SJSA1 (cell line): ENCODE measurements around the gene ADCY1. TPM values are rescaled to one million over a fixed set of nuclear protein-coding genes. Genes with fewer than 3 reads are reported as not detected.

Experiments
- DNase-seq, 2 experiments: peaks; one replicate each; pipeline ENCODE4 v3.0.0-alpha.2; 2015 to 2020; ENCODE audit warnings: low spot score in 2 of 2, low read depth in 1 of 2
- H3K27ac ChIP-seq: fragments of 250-450 bp; sonication (Bioruptor Pico); 2 replicates; pipeline ENCODE4 v1.5.1; 2020; ENCODE audit warnings: mild to moderate bottlenecking, moderate library complexity
- H3K27me3 ChIP-seq: fragments of 250-450 bp; sonication (Bioruptor Pico); replicated peaks from 2 replicates; pipeline ENCODE4 v1.5.1; 2020; ENCODE audit warnings: mild to moderate bottlenecking, moderate library complexity
- H3K36me3 ChIP-seq: fragments of 250-450 bp; sonication (Bioruptor Pico); 2 replicates; pipeline ENCODE4 v1.5.1; 2020; ENCODE audit warnings: mild to moderate bottlenecking
- H3K4me1 ChIP-seq: fragments of 250-450 bp; sonication (Bioruptor Pico); replicated peaks from 2 replicates; pipeline ENCODE4 v1.6.1; 2021; ENCODE audit warnings: mild to moderate bottlenecking
- H3K4me3 ChIP-seq: fragments of 250-450 bp; sonication (Bioruptor Pico); 2 replicates; pipeline ENCODE4 v1.5.1; 2020; ENCODE audit warnings: mild to moderate bottlenecking
- H3K9me3 ChIP-seq: fragments of 250-450 bp; sonication (Bioruptor Pico); replicated peaks from 2 replicates; pipeline ENCODE4 v1.5.1; 2020; ENCODE audit warnings: mild to moderate bottlenecking
- total RNA-seq: library from RNA; depleted of rRNA; stranded (reverse); fragments of >200 nt; shearing (Covaris generic); gene quantifications from 2 replicates; pipeline ENCODE4 v1.2.3, GENCODE V29; 2014

ADCY1 gene
- total RNA-seq, 1 experiment from 2014 or later, result 0.05 TPM

DNA sequence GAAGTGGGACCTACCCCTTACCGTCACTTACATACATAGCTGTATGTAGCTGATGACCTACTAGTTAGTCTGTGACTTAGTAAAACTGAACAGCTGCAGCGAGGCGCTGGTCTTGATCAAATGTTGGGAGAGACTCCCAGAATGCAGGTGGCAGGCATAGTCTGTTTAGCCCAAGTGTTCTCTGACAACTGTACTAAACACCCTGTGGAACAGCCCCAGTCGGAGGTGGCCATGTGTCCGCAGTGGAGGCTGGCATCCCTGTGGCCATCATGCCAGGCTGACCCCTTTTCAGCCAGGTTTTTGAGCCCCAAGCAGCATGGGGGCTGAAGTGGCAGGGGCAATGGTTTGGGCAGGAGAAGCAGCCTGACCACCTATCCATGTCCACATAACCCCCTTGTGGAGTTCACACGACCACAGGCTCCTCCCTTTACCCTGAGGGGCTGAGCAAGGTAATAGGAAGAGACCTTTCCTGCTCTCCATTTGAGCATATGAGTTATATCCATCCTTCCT is 7.2 kb downstream of the ADCY1 start:
- no peaks in the 10 kb centered on the region for H3K36me3 ChIP-seq
- no peaks in the 10 kb centered on the region for H3K4me1 ChIP-seq
- peaks cover 13% of the 10 kb centered on the region for H3K27me3 ChIP-seq
- no peak overlapping the region for H3K27ac ChIP-seq
- no peak for DNase-seq
- H3K9me3 ChIP-seq, result no peaks in the 10 kb centered on the region
- no peak overlapping the region for H3K4me3 ChIP-seq

DNA sequence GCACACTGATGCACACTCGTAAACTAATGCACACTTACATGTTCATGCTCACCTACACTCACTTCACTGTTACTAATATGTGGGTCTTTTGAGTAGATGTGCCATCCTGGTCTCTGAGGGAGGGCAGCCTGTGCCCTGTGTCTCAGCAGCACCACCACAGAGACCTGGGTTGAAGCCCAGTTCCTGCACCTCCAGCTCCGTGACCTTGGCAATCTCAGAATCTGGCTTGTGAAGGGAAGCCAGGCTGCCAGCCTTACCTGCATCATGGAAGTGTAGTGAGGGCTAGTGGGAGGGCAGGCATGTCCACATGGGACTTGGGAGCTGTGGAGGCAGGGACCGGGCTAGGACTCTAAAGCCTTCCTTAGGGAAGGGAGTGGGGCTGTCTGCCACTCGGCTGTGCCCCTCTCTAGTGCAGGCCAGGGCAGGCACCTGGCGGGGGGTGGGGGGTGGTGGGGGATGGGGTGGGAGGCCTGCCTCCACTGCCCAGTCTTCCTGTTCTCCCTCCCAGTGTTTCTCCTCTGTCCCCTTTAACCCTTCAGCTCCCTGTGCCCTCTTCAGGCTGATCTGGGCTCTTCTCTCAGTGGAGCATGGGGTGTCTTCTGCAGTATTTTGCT is 8.1 kb downstream of the ADCY1 start:
- H3K27ac ChIP-seq, result no peak overlapping the region
- no peaks in the 10 kb centered on the region for H3K36me3 ChIP-seq
- no peak for DNase-seq
- no peak overlapping the region for H3K4me3 ChIP-seq
- no peaks in the 10 kb centered on the region for H3K9me3 ChIP-seq
- H3K27me3 ChIP-seq, result peaks cover 7% of the 10 kb centered on the region
- H3K4me1 ChIP-seq, result no peaks in the 10 kb centered on the region

GRCh38 chr7:45582868-45583277 is 8.7 kb downstream of the ADCY1 start:
- Histone ChIP-seq H3K4me1 (no peaks in the 10 kb centered on the region), H3K27ac (no peak overlapping the region), H3K27me3 (0 out of 2 replicates have a peak, but pooled peaks cover under 1% of the 10 kb centered on the region), H3K36me3 (no peaks in the 10 kb centered on the region), H3K4me3 (no peak overlapping the region), H3K9me3 (no peaks in the 10 kb centered on the region)
- no peak for DNase-seq

GRCh38 chr7:45583296-45583695 is 9.1 kb downstream of the ADCY1 start:
- Histone ChIP-seq H3K4me3 (no peak overlapping the region), H3K9me3 (no peaks in the 10 kb centered on the region), H3K36me3 (no peaks in the 10 kb centered on the region), H3K27me3 (no peaks in the 10 kb centered on the region), H3K27ac (no peak overlapping the region), H3K4me1 (no peaks in the 10 kb centered on the region)
- DNase-seq, result no peak

DNA sequence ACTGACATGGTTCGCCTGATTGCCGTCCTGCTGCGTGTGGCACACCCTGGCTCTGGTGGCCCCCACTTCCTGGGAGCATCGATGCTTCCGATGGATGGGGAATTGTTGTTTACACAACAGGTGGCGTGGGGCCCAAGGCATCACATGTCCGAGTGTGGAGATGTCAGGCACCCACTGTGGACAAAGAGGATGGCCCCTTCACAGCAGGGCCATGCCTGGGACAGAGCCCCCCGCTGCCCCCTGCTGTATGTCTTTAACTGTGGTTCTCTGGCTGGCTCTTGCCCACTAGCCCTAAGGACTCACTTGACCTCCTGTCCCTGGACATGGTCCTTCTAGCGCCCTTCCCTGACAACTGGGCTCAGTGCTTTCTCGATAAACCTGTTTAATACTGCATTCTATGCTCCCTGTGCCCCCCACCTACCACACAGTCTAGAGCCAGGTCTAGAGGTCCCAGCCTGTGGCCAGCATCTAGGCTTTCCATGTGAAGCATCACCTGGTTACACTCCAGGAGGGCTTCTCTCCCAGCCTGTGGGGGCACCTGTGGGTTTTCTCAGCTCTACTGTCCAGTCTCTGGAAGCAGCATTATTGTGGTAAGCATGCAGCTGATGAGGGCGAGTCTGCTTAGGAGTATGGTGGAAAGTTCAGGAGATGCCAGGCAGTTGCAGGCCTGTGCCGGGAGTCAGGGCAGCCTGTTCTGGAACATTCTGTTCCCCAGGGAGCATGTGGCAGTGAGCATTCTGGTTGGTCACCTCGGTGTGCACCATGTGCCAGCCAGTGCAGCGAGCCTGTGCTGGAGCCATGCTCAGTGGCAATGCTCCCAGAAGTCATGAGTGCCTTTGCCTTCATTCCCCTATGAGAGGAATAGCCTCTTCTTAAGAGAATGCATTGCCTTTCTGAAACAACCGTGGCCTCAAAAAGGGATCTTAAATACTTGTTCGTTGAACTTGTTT is 10.4 kb downstream of the ADCY1 start:
- Histone ChIP-seq H3K27ac (no peak overlapping the region), H3K27me3 (no peaks in the 10 kb centered on the region), H3K36me3 (no peaks in the 10 kb centered on the region), H3K9me3 (no peaks in the 10 kb centered on the region), H3K4me3 (no peak overlapping the region), H3K4me1 (no peaks in the 10 kb centered on the region)
- DNase-seq, result no peak

DNA sequence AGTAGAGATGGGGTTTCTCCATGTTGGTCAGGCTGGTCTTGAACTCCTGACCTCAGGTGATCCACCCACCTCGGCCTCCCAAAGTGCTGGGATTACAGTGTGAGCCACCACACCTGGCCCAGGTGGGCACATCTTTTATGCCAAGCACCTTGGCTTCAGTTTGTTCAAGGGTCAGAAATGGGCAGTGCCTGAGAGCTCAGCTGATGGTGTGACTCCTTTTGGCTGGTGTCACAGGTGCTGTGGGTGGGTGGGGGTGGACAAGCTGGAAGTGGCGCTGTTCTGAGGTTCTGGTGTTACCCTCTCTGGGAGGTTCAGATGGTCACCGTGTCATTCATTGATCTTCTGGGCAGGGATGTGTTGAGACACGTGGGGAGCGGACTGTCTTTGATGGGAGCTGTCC is 11.5 kb downstream of the ADCY1 start:
- no peak for DNase-seq
- Histone ChIP-seq H3K27me3 (no peaks in the 10 kb centered on the region), H3K36me3 (no peaks in the 10 kb centered on the region), H3K27ac (no peak overlapping the region), H3K9me3 (no peaks in the 10 kb centered on the region), H3K4me1 (no peaks in the 10 kb centered on the region), H3K4me3 (no peak overlapping the region)

DNA sequence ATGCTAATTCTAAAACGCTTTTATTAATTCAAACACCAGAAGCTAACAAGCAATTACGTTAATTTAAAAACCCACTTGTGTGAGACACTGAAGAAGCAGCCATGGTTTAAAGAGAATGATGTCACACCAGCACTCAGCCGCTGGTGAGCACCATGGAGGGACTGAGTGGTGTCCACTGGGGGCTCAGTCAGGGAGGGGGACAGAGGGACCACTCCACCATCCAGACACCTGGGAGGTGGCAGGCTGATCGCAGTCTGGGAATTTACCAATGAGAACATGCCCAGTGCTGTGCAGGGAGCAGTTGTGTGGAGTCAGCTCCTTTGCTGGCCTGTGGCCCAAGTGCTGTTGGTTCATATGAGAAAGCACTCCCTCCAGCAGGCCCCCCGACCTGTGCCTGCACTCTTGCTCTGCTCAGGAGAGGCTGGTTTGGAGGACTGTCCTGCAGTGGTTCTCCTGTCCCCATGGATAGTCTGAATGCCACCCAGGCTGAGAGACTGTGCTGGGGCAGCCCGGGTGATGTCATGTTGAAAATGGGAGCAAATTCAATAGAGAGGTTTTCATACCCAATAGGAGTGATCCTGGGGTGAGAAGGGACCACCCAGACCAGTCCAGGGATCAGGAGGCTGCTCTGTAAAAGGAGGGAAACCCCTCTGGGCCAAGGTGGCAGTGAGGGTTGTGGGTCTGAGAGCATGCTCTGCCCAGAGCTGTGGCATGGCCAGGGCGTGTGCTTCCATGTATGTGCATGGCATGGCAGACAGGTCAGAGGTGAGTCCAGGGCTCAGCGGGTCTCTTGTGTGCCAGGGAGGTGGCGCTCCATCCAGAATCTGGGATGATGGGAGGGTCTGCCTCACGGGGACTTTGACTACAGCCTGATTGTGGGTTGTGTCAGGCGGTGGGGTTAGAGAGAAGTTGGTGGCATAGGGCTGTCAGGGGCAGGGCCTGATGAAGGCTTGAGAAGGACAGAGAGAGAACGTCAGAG is 12.7 kb downstream of the ADCY1 start:
- H3K4me1 ChIP-seq, result no peaks in the 10 kb centered on the region
- no peaks in the 10 kb centered on the region for H3K36me3 ChIP-seq
- DNase-seq, result no peak
- H3K27me3 ChIP-seq, result no peaks in the 10 kb centered on the region
- no peak overlapping the region for H3K27ac ChIP-seq
- H3K4me3 ChIP-seq, result no peak overlapping the region
- no peaks in the 10 kb centered on the region for H3K9me3 ChIP-seq

DNA sequence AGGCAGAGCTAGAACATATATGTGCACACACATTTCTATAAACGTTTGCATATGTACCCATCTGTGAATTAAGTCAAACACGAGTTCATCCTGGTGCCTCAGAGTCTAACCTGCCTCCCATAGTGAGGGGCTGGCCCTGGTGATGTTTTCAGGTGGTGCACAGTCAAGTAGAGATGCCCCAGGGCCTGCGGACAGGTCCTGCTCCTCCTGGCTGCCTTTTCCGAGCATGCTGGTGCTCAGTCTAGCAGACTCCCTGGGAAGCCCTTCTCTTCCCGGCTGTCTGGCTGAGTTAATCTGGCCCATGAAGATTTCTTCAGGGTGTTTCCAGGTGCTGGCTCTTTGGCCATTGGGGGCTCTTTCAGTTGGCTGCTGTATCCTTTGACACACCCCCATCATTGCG is 14.3 kb downstream of the ADCY1 start:
- Histone ChIP-seq H3K9me3 (no peaks in the 10 kb centered on the region), H3K36me3 (no peaks in the 10 kb centered on the region), H3K4me3 (no peak overlapping the region), H3K27ac (no peak overlapping the region), H3K27me3 (no peaks in the 10 kb centered on the region), H3K4me1 (no peaks in the 10 kb centered on the region)
- DNase-seq, result no peak

- no peaks in the 10 kb centered on the region for H3K27me3 ChIP-seq
- no peak for DNase-seq
- no peaks in the 10 kb centered on the region for H3K4me1 ChIP-seq
- no peak overlapping the region for H3K4me3 ChIP-seq
- H3K36me3 ChIP-seq, result no peaks in the 10 kb centered on the region
- H3K27ac ChIP-seq, result no peak overlapping the region
- no peaks in the 10 kb centered on the region for H3K9me3 ChIP-seq
These were observed 14.9 kb downstream of the ADCY1 start for GRCh38 chr7:45589061-45589460.

DNA sequence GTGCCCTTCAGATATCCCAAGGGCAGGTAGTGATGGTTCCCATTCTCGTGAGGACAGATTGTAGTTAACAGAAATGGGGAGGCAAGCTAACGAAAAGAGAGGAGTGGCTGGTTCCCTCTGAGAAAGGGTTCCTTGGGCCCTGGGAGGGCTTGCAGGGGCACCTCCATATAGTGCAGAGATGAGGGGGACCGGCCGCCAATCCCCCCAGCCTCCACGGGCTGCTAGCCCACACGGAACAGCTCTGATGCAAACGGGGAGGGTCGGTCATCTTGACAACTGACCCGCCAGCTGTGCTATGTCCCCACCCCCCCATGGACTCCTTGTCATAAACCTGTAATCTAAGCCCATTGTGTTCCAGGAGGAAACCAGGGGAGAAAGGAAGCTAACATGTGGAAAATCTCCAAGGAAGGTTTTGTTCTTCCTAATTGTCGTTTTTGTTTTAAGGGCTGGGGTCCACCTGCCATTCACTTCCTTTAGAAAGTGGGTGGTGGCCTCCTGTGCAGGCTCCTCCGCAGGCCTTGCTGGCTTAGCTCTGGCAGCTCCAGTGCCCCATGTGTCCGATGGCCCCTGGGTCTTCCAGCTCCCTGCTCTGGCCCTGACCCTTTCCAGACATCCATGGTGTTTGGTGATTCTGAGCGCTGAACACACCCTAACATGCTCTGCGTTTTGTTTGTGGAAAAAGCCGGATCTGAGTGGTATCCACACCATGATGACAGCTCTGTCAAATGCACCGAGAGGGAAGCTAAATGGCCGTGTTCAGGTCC is 15.9 kb downstream of the ADCY1 start:
- no peaks in the 10 kb centered on the region for H3K4me1 ChIP-seq
- H3K27ac ChIP-seq, result no peak overlapping the region
- no peak overlapping the region for H3K4me3 ChIP-seq
- no peaks in the 10 kb centered on the region for H3K36me3 ChIP-seq
- no peaks in the 10 kb centered on the region for H3K27me3 ChIP-seq
- no peak for DNase-seq
- no peaks in the 10 kb centered on the region for H3K9me3 ChIP-seq

GRCh38 chr7:45590679-45591057 is 16.5 kb downstream of the ADCY1 start:
- no peaks in the 10 kb centered on the region for H3K27me3 ChIP-seq
- no peak overlapping the region for H3K27ac ChIP-seq
- H3K9me3 ChIP-seq, result no peaks in the 10 kb centered on the region
- H3K36me3 ChIP-seq, result no peaks in the 10 kb centered on the region
- DNase-seq, result no peak
- H3K4me1 ChIP-seq, result no peaks in the 10 kb centered on the region
- no peak overlapping the region for H3K4me3 ChIP-seq

DNA sequence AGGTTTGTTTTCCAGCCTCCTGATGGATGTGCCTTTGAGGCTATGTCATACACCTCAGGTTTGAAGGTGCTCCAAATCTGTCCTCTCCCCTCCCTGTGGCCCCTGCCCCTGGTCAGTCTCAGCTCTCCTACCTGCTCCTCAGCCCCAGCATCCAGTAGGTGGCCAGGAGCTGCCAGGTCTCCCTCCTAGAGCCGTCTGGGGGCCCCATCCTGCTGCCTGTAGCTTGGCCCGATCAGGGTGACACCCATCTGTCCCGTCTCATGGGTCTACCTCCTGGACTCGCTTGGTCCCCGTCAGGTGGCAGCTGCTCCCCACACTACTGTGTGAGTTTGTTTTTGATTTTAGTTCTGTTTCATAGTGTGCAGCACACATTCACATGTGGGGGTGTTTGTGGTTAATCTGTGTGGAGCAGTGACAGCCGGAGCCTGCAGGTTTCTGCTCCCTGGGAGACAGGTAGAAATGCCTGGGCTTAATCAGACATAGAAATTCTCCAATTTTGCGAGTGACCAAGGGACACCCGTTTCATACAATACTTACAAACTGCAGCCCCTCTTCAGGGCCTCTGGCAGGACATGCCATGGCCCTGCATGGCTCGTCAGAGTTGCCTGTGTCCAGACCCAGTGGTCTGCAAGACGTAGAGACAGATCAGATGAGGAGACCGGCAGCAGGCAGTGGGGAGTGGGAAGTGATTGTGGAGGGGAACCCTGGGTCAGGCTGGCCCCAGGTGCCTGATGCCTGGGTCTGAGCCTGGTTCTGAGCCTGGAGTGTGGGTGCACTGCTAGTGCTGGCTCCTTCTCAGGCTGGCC is 17.1 kb downstream of the ADCY1 start:
- peak in 1 of 2 experiments; percentile 21 for DNase-seq
- no peak overlapping the region for H3K4me3 ChIP-seq
- H3K4me1 ChIP-seq, result no peaks in the 10 kb centered on the region
- no peaks in the 10 kb centered on the region for H3K9me3 ChIP-seq
- H3K27ac ChIP-seq, result no peak overlapping the region
- H3K36me3 ChIP-seq, result no peaks in the 10 kb centered on the region
- no peaks in the 10 kb centered on the region for H3K27me3 ChIP-seq
